HG03457 (cell line): Measurements from ENCODE around the gene AP1M1.

ENCODE experiments used
- ATAC-seq: cut with Tn5 transposase; IDR thresholded peaks from one replicate; pipeline ENCODE4 v1.9.1; 2021; ENCODE audit warnings: moderate number of reproducible peaks; ENCODE audit not compliant: unreplicated experiment

AP1M1 gene

DNA sequence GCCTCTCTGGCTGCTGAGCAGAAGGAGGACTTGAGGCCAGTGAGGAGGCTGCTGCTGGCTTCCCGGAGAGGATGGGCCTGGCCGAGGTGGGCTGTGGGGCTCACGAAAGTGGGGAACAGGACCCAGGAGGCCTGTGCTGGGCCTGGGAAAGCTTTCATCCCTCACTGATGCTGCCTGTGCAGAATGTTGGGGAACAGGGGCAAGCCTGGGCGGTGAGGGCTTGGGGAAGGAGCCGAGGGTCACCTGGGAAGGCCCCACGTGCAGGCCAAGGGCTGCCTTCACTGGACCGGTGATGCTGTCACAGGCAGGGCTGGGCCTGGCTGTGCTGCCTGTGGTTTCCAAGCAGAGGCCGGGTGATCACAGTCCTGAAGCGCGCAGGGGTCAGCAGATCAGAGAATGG is 9.4 kb downstream of the AP1M1 start:
- ATAC-seq: no peak

DNA sequence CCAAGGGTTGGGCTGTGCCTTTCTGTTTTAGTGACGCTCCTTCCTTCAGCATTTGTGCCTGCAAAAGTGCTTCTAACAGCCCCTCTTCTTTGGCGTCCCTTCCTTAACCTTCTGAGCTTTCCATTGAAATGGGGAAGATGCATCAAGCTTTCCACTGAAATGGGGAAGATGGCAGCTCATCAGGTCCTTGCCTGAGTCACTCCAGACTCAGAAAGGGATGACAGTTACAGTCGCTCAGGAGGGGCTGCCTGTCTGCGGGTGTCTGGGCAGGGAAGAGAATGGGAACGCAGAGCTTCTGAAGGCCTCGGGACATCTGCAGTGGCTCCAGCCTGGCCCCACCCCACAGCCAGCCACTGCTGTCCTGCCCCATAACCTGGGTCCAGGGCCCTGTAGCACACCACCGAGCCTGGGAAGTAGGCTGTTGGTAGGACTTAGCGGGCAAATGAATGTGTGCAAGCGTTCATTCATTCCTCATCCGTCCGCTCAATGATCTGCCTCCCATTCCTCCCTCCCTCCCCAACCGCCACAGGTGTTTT is 9.8 kb downstream of the AP1M1 start:
- no peak for ATAC-seq

DNA sequence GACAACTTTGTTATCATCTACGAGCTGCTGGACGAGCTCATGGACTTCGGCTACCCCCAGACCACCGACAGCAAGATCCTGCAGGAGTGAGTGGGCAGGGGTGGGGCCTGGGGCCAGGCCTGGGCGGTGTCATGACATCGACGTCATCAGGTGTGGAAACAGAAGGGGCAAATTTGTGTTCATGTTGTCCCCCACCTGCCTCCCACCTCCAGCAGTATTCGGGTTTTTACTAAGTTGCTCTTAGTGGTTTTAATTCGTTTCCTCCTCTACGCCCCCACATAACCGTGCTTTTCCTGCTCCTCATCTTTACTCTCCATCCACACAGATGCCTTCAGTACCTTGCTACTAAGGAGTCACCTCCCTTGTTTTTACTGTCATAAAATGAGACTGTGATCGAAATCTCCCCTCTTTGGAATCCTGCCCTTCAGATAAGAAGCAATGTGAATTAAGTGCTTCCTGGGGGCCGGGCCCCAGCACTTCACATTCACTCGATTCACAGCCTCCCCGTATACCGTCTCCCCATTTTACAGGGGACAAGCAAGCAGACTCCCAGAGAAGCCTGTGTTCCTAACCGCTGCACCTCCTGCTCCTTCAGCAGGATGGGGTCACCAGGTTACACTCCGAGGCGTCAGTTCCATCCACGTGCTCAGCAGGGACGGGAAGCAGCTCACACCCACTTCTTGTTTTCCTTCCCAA is 10.5 kb downstream of the AP1M1 start:
- no peak for ATAC-seq

DNA sequence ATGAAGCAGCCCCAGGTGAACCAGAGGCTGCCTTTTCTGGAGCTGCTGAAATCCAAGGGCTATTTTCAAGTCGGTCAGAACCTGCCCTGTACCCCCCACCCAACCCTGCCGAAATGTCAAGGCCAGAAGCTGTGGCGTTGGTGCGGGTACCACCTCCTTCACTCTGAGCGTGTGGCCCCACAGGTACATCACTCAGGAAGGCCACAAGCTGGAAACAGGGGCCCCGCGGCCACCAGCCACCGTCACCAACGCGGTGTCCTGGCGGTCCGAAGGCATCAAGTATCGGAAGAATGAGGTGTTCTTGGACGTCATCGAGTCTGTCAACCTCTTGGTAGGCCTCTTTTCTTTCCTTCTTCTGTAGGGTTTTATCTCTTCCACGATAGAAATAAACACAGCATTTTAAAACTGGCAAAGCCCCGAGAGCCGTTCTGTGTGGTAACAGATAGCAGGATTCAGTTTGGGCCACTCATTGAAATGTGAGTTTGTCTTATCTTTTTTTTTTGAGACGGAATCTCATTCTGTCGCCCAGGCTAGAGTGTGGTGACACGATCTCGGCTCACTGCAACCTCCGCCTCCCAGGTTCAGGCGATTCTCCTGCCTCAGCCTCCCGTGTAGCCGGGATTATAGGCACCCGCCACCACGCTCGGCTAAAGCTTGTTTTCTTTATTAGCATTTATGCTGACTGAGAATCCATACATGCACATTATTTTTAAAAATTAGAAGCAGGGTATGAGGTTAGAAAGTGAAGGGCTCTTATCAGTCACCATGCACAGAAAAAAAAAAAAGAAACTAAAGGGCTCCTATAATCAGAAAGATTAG is 11.3 kb downstream of the AP1M1 start:
- no peak for ATAC-seq

DNA sequence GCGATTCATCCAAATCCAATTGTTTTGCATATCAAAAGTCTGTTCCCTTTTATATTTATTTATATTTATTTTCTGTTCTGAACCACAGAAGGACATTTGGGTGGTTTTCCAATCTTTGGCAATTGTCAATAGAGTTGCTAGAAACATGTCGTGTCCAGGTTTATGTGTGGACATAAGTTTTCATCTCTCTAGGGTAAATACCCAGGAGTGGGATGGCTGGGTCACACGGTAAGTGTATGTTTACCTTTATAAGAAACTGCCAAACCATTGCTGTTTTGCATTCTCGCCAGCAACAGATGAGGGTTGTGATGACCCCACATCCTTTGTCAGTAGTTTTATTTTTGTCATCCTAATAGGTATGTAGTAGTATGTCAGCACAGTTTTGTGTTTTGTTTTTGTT is 12.5 kb downstream of the AP1M1 start:
- ATAC-seq: no peak

DNA sequence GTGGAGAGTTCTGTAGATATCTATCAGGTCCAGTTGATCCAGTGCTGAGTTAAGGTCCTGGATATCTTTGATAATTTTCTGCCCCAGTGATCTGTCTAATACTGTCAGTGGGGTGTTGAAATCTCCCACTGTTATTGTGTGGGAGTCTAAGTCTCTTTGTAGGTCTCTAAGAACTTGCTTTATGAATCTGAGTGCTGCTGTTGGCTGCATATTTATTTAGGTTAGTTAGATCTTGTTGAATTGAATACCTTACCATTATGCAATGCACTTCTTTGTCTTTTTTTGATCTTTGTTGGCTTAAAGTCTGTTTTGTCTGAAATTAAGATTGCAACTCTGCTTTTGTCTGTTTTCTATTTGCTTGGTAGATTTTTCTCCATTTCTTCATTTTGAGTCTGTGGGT is 15.4 kb downstream of the AP1M1 start:
- ATAC-seq: no peak

DNA sequence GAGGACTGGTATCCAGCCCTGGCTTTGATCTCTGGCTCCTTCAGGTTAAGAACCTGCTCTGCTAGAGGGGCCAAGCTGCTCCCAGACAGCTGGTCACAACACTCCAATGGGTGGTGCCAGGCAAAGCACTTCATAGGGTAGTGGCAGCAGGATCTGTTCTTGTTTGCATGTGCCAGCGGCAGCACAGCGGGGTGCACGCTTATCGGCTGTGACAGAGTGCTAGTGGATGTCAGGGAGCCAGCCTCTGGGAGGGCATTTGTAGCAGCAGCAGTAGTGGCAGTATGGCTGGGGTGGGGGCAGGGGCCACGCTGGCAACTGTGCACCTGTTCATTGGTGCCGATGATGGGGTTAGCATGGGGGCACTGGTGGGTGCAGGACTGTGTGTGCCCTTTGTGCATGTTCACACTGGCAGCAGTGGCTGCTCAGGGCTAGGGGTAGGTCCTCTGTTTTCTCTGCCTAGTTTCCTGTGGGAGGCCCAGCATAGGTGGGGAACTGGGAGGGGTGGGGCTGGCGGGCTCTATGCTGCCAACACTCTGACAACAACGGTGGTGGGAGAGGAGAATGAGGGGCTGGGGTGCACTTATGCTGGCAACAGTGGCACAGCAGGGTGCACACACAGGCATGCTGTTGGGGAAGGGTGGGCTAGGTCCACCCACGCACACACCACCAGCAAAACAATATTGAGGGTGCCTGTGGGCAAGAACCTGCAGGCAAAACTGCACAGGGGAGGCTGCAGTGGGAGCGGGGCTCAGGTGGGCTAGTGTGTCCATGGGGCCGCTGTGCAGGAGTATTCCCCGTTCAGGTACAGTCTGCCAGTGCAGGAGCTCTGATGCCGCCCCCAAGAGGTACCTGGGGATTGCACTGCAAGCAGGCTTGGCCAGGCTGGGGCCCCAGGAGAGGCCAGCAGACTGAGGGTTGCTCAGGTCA is 19.3 kb downstream of the AP1M1 start:
- ATAC-seq: no peak

DNA sequence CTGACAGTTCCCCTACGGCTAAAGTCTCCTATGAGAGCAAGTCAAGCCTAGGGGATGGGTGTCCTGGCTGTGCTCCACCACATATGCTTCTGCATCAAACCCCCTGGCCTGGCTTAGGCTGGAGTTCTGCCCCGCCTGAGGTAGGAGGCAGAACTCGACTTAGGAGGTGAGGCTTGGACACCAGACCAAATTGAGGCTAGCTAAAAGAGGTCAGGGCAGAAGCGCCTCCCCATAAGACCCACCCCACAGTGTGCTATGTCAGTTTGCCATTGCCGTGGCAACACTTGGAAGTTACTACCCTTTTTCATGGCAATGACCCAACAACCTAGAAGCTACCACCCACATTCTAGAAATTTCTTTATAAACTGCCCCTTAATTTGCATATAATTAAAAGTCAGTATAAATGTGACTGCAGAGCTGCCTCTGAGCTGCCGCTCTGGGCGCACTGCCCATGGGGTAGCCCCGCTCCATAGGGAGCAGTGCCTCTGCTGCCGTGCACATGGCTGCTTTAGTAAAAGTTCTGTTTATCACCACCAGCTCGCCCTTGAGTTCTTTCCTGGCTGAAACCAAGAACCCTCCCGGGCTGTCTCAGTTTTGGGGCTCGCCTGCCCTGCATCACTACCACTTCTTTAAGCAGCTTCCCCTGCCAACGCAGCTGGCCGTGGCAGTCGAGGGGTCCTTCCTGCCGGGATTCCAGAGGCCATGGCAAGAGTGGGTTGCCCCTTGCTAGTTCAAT is 20.2 kb downstream of the AP1M1 start:
- no peak for ATAC-seq

DNA sequence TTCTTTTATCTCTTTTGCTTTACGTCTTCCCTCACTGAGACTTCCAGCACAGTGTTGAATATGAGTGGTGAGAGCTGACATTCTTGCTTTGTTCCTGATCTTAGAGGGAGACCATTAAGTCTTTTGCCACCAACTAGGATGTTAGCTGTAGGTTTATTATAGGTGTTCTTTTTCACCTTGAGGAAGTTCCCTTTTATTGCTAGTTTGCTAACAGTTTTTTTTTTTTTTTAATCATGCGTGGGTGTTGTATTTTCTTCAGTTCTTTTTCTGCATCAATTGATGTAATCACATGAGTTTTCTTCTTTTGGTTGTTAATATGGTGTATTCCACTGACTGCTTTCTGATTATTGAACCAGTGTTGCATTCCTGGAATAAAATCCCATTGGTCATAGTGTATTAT is 21.1 kb downstream of the AP1M1 start:
- no peak for ATAC-seq

DNA sequence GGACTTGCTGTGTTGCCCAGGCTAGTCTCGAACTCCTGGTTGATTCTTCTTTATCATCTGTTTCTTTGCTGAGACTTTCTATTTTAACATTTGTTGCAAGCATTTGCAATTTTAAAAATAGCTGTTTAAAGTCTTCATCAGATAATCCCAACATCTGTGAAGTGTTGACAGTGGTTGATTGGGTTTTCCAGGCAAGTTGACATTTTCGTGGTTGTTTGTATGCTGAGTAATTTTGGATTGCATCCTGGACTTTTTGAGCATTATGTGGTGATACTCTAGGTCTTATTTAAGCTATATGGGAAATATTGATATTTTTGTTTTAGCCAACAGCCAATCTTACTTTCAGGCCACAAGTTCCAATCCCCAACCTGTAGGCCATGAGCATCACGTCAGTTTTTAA is 25.1 kb downstream of the AP1M1 start:
- ATAC-seq: no peak

DNA sequence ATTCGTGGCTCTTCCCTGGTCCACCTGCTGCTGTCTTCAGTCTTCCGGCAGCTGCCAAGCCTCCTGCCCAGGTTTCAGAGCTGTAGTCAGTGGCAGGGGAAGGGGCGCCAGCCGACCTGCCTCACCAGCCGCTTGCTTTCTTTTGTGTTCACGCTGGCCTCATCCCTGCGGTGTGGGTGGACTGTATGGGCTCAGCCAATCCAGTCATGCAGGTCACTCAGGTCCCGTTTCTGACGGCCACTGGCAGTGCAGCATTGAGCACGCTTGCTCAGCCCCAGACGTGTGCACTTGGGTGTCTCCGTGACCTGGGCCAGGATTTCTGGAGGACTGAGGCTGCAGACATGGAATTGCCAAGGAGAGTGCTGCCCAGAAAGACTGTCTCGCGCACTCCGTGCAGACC is 26.0 kb downstream of the AP1M1 start:
- ATAC-seq: no peak

DNA sequence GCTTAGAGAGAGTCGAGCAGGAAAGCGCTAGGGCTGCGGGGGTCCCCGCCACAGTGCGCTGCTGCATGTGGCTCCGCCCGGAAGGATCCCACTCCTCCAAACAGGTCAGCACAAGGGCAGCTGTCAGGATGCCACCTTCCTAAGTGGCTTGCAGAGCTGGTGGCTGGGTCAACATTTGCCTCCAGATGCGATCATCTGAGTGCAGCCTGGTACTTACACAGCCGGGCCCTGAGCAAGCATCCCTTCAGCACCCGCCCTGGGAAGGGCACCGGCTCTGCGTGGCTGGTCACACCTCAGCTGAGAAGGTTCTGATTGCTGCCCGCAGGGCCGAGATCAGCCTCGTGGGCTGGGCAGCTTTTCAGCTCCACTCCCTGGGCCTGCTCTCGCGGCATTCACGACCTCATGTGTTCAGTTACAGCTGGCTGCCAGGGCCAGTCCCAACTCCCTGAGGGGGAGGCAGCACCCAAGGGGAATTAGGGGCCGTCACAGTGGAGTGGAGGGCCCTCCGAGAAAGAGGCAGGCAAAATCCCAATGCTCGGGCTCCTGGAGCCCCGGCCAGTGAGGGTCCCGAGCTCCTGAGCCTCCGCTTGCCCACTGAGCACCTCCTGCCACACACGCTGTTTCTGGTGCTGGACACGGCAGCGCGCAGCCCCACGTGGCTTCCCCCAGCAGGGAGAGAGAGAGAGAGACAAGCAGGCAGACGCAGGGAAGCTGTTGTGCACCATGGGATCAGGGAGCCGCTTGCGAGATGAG is 26.8 kb downstream of the AP1M1 start:
- no peak for ATAC-seq

DNA sequence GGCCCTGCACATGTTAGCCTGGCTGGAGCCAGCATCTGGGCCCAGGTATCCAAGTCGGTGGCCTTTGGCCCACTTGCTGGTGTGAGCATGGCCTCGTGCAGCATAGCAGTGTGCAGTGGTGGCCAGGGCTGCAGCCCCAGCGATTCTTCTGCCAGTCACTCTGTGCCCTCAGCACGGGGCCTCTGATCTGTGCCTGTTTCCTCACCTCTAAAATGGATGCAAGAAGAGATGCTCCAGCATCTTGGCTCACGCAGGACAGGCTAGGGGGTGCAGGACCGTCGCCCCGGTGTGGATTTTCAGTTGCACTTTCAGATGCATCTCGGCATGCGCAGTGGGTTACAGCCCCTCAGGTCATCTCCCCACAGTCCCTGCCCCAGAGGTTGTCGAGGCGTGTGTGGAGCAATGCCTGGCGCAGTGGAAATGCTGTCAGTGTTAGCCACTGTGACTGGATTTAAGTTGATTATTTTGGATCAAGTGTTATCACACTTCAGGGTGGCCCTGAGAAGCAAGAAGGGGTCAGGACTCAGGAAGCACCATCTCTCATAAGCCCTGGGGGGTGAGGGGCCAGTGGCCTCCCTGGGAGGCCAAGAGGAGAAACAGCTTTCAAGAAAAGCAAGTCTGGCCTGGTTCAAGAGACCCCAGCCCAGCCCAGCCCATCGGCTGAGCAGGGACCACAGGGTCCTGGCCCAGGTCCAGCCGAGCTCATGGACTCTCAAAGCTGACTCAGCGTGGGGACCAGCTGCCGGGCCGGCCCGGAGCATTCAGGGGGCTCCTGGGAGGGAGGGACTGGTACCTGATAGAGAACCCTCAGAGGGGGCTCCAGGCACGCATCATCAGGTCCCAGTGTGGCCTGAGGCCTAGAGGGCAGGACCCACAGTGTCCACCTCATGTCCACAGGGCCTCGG is 27.8 kb downstream of the AP1M1 start:
- ATAC-seq: no peak

DNA sequence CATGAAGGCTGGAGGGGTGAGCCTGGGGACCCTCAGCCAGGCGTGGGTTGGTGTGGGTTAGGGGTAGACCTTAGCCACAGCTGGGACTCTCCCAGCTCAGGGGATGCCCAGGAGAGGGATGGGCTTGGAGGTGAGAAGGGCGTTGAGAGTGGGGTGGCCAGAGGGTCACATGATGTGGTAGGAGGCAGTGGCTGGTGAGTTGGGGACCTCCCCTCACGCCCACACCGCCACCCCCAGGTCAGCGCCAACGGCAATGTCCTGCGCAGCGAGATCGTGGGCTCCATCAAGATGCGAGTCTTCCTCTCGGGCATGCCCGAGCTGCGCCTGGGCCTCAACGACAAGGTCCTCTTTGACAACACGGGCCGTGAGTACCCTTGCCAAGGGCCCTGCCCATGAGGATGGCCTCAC is 28.5 kb downstream of the AP1M1 start:
- no peak for ATAC-seq

DNA sequence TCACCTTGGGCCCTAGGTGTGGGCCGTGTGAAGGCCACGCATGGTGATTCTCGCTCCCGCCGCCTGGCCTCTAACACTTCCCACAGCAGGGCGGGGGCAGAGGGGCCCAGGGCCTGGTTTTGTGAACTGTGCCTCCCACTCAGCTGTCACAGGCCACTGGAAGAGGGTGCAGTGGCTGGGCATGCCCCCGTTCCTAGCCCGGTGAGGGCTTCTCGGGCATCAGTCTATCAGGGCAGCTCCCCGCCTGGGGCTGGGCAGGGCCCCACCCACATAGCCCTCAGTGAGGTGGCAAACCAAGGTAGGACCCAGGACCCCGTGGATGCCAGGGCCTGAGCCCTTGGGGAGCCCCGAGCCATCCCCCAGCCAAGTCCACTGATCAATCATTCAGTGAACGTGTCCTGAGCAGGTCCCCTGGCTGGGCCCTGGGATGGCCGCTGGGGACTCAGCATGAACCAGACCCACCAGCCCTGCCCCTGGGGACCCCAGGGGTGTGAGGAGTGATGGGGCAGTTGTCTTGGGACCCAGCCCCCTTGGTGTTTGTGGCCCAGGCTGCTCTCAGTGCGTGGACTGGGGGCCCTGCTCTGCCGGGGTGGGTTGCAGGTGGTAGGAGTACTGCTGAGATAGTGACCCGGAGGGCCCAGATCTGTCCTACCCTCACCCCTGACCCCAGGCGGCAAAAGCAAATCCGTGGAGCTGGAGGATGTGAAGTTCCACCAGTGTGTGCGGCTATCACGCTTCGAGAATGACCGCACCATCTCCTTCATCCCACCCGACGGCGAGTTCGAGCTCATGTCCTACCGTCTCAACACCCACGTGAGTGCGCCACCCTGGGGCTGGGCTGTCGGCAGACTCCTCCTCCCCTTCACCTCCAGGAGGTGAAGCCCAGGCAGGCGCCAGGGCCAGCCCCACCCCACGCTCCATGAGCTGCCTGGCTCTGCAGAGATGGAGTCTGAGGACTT is 29.4 kb downstream of the AP1M1 start:
- no peak for ATAC-seq

DNA sequence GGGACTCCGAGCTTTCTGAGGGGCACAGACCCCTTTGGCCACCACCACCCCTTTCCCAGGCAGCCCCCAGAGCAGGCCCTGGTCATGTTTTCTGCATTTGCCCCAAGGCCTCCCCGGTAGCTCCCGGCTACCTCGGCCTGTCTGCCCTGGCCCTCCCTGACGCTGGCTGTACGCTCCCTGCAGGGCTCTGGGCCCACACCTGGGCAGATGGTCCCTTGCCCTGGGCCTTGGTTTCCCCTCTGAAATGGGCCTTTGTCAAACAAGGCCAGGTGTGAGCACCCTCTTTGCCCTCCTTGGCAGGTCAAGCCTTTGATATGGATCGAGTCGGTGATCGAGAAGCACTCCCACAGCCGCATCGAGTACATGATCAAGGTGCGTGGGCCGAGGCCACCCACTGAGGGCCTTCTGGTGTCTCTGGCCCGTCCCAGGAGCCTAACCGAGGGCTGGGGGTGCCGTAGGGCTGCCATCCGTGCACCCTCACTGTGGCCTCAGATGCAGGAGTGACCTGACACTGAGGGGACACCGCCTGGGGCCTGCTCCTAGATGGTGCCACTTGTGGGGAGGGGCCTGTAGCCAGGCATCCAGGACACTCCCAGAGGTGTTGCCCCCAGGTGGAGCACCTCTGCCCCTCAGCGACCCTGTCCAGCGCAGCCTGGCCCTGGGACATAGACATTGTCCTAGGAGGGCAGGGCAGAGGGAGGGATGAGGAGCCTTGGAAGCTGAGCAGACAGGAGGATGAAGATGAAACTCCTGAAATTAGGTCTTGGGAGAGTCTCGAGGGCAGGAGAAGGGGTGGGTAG is 30.3 kb downstream of the AP1M1 start:
- ATAC-seq: no peak
